Type B pancreatic cell (in vitro differentiated cells): Measurements from ENCODE around the gene KRT222. TPM values are rescaled to one million over a fixed set of nuclear protein-coding genes. Genes with fewer than 3 reads are reported as not detected.

ENCODE experiments used
- DNase-seq: peaks from one replicate; pipeline ENCODE4 v3.0.0; 2021; ENCODE audit warnings: mixed read lengths; ENCODE audit not compliant: unreplicated experiment; ENCODE audit errors: extremely low spot score
- H3K27ac Mint-ChIP-seq: 2 replicates; pipeline ENCODE4 v1.8.0; 2021; ENCODE audit warnings: mild to moderate bottlenecking, mixed read lengths
- H3K27me3 Mint-ChIP-seq: 2 replicates; pipeline ENCODE4 v1.8.0; 2021; ENCODE audit warnings: mixed read lengths
- H3K36me3 Mint-ChIP-seq: 2 replicates; pipeline ENCODE4 v1.8.0; 2021; ENCODE audit warnings: mixed read lengths
- H3K4me1 Mint-ChIP-seq: one replicate; pipeline ENCODE4 v1.8.0; 2021; ENCODE audit warnings: mixed read lengths; ENCODE audit not compliant: unreplicated experiment
- H3K4me3 Mint-ChIP-seq: 2 replicates; pipeline ENCODE4 v1.8.0; 2021; ENCODE audit warnings: mild to moderate bottlenecking, mixed read lengths
- H3K9me3 Mint-ChIP-seq: 2 replicates; pipeline ENCODE4 v1.8.0; 2021; ENCODE audit warnings: mixed read lengths
- CTCF ChIP-seq: fragments of 200-600 bp; sonication (generic); conservative IDR thresholded peaks from 2 replicates; pipeline ENCODE4 v1.5.0; 2021; ENCODE audit warnings: antibody characterized with exemption, mild to moderate bottlenecking
- total RNA-seq: library from RNA; stranded (reverse); gene quantifications from 2 replicates; pipeline ENCODE4 v1.2.1, GENCODE V29; 2021; ENCODE audit warnings: low replicate concordance

KRT222 gene
- total RNA-seq, 1 donor from 2014 or later = 0.34 TPM

- Mint-ChIP-seq H3K27me3 (peaks cover 10% of the 10 kb centered on the region), H3K9me3 (no peaks in the 10 kb centered on the region), H3K4me1 (peaks cover 2% of the 10 kb centered on the region), H3K36me3 (no peaks in the 10 kb centered on the region), H3K4me3 (no peak overlapping the region), H3K27ac (no peak overlapping the region)
- no peak for TF ChIP-seq CTCF
- DNase-seq = no peak
These were observed 5.1 kb downstream of the KRT222 start for GRCh38 chr17:40659911-40660310.

- Mint-ChIP-seq H3K27ac (no peak overlapping the region), H3K27me3 (peaks cover 4% of the 10 kb centered on the region), H3K9me3 (no peaks in the 10 kb centered on the region), H3K4me3 (no peak overlapping the region), H3K4me1 (no peaks in the 10 kb centered on the region), H3K36me3 (no peaks in the 10 kb centered on the region)
- no peak for DNase-seq
- no peak for TF ChIP-seq CTCF
These were observed 6.6 kb downstream of the KRT222 start for GRCh38 chr17:40658396-40658795.

GRCh38 chr17:40651939-40652338 is 13.0 kb downstream of the KRT222 start:
- Mint-ChIP-seq H3K4me1 (peaks cover 6% of the 10 kb centered on the region), H3K9me3 (no peaks in the 10 kb centered on the region), H3K27me3 (no peaks in the 10 kb centered on the region), H3K27ac (no peak overlapping the region), H3K36me3 (peaks cover 6% of the 10 kb centered on the region), H3K4me3 (no peak overlapping the region)
- DNase-seq = no peak
- TF ChIP-seq CTCF = no peak

GRCh38 chr17:40648384-40648968 is 16.5 kb downstream of the KRT222 start:
- no peak for DNase-seq

GRCh38 chr17:40647624-40648383 is 17.2 kb downstream of the KRT222 start, which contains the start of gene SMARCE1:
TSS of gene SMARCE1 (minus strand) at chr17:40647818. CDS start at chr17:40645802, 2,016 bp downstream.
- peaks cover 27% of the 10 kb centered on the region for H3K4me1 Mint-ChIP-seq
- no peaks in the 10 kb centered on the region for H3K27me3 Mint-ChIP-seq
- no peaks in the 10 kb centered on the region for H3K9me3 Mint-ChIP-seq
- peak within 1 kb of the TSS; percentile 98 for H3K27ac Mint-ChIP-seq
- no peak for TF ChIP-seq CTCF
- H3K36me3 Mint-ChIP-seq = peaks cover 25% of the 10 kb centered on the region
- H3K4me3 Mint-ChIP-seq = peak within 1 kb of the TSS; percentile 96
- peak; percentile 83 for DNase-seq

More at GRCh38 chr17:40648384-40648968, 16.5 kb downstream of the KRT222 start:
- Mint-ChIP-seq H3K9me3 (no peaks in the 10 kb centered on the region), H3K27ac (peak overlapping the region; percentile 98), H3K27me3 (no peaks in the 10 kb centered on the region), H3K4me3 (peak overlapping the region; percentile 96), H3K4me1 (peaks cover 23% of the 10 kb centered on the region), H3K36me3 (peaks cover 21% of the 10 kb centered on the region)
- TF ChIP-seq CTCF = no peak
